Epidermal melanocyte (primary cell): ENCODE measurements around the gene UBE2J2.
"Not testable (repeated sequence)": the region's sequence is repeated elsewhere in the genome, so short reads cannot be mapped to it uniquely, and the experiment has no call there.

Source experiments
- DNase-seq: peaks from one replicate; pipeline ENCODE4 v3.0.0; 2011; ENCODE audit warnings: low spot score; ENCODE audit not compliant: insufficient read length

Gene UBE2J2

DNA sequence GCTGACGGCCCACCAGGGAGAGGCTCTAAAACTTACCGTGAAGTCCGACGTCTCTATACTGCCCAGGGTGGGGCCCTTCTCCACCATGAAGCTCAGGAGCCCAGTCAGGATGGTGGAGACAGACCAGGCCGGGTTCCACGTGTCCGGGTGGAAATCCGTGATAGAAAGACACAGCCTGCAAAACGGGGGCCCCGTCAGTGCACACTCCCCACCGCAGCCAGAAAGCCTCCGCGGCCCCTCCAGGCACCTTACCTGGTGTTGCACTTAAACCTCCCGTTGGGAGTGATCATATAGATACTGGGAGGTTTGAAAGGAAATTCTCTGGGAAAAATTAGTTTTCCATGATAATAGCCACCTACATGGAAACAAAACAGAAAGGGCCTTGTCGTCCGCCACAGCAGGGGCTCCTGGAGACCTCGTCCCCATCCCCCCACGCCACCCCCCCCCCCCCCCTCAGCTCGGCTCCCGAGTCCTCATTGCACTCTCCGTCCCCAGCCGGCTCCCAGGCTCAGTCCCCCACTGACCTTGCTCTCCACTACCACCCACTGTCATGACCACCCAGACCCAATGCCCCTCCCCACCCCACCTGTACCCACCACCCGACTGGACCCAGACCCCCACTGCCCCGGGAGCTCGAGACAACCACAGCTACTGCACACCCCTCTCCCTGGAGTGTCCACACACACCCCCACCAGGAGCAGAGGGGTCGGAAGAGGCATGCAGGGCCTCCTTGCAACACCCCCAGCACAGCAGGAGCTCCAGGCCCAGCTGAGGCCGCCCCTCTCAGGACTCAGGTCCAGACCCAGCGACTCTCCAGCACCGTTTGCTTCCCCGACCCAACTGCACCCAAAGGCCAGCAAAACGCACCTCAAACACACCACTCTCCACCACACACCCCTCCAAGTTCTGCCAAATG lies 16.4 kb downstream of the UBE2J2 start:
- DNase-seq, result no peak

DNA sequence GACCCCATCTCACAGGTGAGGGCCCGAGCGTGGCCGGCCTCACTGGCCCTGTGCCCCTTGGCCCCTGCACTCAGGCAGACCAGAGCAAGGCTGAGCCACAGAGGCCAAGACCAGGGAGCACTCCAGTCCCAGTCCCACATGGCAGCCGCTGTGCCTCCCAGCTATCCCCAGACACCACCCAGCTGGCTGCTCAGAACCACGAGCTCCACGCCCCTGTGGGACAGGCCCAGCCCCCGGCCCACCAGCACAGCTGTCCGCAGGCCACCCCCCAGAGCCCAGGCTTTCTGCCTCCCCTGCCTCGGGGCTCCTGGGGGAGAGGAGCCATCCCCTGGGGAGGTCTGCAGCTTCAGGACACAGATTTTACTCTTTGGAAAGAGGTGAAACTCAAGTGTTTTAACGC lies 18.0 kb downstream of the UBE2J2 start:
- no peak for DNase-seq

DNA sequence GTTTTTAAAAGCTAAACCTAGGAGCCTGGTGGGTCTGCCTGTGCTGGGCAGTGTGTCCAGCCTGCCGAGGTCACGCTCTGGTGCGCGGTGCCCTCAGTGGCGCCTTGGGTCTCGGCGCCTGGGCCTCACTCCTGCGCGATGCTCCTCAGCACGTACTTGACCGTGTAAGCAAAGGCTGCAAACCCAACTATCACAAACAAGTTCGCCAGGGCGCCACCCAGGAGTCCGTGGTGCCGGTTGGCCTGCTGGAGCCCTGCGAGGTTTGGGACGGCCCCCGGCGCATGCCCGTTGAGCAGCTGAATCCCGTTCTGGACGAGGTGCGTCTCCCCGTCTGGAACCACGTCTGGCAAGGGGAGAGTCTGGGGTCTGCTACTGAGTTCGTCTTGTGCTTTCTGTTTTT lies 18.6 kb downstream of the UBE2J2 start:
- no peak for DNase-seq

DNA sequence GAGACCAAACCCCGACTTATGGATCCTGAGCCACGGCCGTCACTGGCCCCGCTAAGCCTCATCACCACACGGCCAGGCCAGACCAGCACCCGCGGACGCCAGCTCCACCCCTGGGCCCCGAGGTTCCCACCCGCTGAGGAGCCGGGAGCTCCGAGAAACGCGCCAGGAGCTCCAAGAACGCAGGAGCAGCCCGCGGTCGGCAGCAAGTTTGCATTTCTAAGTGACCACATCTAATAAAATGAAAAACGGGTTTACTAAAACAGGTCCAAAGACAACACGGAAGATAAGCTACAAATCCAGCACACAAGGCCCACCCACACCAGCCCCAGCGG lies 19.0 kb downstream of the UBE2J2 start:
- DNase-seq, result no peak

DNA sequence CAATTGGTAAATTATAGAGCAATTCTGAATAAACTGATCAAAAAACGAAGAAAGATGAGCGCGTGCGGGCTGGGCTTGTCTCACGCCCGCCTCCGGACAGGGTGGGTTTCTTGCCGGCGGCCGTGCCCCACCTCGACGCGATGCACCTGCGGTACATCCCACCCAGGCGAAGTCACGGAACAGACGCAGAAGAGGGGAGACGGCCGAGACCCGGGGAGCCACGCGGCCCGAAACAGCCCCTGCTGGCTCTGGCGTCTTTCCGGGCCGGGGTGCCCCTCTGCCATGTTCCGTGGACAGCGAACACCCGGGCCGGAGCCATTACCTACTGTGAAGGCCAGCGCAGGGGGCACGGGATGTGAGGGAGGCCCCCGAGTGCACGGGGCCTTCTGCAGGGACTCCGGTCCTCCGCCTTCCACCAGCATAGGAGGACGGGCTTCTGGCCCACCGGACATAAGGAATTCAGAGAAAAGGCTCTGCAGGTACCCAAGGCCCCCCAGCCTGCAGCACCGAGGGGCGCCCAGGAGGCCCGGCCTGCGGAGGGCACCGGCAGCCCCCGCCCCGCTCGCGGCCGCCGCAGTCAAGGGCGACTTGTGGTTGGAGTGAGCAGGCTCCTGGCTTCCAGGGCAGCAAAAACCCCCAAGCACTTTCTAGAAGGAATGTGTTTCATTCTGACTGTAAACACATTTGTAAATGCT lies 19.5 kb downstream of the UBE2J2 start:
- no peak for DNase-seq

DNA sequence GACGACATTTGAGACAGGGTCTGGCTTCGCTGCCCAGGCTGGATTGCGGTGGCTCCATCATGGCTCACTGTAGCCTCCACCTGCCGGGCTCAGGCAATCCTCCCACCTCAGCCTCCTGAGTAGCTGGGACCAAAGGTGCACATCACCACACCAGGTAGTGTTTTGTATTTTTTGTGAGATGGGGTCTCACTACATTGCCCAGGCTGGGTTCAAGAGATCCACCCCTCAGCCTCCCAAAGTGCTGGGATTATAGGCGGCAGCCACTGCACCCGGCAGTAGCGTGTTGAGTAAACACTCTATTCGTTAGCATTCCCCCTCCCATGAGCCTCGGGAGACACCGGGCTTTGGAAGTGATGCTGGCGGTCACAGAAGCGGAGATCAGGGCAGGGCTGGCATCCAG lies 20.3 kb downstream of the UBE2J2 start:
- DNase-seq, result no peak

DNA sequence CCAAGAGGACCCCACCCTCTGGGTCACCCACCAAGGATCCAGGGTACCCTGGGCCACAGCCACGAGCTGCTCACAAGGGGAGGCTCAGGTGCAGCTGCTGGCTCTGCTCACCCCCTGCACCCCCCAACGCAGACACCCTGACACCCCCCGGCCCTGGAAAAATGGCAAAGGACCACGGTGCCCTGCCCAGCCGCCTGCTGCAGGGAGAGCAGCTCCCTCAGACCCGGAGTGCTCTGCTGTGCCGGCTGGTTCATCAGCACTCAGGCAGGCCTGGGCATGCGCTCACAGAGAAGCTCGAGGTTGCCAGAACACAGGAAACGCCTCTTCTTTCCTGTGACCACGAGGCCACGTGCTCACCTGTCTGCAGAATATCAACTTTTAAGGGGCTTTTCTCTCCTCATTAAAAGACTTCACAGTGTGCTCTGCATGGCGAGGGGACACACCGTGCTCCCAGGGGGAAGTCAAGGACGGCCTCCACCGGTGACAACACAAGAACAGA lies 22.8 kb downstream of the UBE2J2 start:
- no peak for DNase-seq

DNA sequence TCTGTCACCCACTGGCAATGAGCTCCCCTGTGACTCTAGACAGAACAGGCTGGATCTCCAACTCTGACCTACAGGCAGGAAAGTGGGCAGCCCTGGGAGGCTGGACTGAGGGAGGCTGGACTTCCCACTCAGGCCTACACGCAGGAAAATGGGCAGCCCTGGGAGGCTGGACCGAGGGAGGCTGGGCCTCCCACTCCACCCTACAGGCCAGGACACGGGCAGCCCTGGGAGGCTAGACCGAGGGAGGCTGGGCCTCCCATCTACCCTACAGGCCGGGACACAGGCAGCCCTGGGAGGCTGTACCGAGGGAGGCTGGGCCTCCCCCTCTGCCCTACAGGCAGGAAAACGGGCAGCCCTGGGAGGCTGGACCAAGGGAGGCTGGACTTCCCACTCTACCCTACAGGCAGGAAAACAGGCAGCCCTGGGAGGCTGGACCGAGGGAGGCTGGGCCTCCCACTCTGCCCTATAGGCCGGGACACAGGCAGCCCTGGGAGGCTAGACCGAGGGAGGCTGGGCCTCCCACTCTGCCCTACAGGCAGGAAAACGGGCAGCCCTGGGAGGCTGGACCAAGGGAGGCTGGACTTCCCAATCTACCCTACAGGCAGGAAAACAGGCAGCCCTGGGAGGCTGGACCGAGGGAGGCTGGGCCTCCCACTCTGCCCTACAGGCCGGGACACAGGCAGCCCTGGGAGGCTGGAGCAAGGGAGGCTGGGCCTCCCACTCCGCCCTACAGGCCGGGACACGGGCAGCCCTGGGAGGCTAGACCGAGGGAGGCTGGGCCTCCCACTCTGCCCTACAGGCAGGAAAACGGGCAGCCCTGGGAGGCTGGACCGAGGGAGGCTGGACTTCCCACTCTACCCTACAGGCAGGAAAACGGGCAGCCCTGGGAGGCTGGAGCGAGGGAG lies 25.4 kb downstream of the UBE2J2 start:
- not testable (repeated sequence) for DNase-seq

DNA sequence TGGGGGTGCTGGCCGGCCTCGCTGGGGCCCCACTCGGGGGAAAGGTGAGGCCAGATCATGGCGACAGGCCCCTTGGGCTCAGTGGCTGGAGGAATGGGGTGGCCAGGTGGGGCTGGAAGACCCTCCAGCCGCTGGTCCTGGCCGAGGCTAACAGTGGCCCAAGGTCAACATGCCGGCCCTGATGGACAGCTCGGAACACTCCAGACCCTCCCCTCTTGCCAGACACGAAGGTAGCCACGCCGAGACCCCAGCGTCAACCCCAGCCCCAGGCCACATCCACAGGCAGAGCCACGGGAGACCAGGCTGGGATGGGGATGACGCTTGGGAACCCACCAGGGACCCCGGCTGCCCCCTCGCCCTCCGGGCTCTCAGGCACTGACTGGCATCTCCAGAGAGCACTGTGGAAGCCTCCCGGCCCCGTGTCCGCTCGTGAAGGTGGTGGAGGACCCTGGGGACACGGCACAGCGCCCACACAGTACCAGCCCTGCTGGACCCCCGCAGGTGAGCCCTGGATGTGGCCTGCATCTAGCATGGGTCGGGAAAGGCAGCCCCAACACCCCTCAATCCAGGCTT lies 26.2 kb downstream of the UBE2J2 start:
- DNase-seq, result no peak

DNA sequence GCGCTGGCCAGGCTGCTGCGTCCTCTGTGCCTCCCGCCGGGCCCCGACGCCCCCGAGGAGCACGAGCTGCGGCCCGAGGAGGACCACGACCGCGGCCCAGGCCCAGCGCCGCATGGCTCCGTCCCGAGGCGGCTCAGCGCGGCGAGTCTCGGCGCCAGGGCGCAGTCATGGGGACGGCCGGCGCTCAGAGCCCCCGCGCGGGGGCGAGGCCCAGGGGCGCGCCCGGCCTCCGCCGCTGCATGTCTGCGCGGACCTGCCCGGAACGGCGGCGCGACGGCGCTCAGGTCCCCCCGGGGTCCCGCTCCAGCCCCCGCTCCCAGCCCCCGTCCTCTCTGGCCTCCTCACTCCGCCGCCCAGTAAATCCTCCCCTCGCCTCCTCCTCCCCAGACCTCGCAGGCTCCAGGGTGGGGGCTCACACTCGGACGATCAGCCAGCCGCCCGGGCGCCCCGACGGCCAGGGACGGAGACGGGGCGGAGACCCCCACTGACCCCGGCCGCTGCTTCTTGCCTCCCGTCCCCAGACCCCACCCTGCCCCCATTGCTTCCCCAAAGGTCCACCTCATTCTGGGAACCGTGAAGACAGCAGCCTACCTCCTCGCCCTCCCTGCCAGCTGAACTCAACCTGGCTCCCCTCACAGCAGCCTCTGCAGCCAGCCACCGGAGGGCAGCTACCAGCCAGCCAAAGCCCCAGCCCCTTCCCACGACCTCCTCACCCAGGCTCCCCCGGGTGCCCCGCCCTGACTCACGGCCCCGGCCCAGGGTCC lies 26.9 kb downstream of the UBE2J2 start, which contains the start of gene C1QTNF12:
TSS of gene C1QTNF12 (minus strand) at position 146 of the 764 bp plus-strand sequence. CDS start at position 114, 32 bp downstream.
- no peak for DNase-seq

DNA sequence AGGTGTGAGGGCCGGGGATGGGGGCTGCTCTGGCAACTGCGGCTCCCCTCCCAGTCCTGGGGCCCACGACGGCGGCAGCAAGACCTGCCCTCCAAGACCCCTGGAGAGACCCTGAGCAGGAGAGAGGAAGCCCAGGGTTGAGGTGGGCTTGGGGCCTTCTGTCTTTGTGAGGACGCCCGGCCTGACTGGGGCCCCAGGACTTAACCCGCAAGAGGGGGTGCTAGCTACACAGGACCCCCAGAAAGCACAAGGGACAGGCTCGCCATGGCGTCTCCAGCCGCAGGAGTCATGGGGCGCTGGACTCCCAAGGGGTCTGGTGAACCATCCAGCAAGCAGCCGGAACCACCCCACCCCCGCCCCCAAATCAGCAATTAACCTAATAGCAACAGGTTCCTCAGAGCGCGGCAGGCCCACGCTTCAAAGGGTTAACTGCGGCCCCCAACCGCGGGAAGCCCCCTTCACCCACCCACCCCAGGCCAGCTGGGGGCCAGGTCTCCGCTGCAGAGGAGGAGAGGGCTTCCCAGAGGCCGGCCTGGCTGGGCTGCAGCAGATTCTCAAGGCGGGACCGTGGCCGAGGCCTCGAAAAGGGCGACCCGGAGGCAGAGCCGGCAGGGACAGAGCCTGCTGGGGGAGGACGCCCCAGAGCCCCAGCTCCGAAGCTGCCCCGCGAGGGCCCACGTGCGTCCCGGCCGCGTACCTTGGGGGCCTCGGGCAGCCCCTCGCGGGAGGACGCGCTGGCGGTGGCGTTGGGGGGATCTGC lies 27.7 kb downstream of the UBE2J2 start:
- DNase-seq, result no peak

DNA sequence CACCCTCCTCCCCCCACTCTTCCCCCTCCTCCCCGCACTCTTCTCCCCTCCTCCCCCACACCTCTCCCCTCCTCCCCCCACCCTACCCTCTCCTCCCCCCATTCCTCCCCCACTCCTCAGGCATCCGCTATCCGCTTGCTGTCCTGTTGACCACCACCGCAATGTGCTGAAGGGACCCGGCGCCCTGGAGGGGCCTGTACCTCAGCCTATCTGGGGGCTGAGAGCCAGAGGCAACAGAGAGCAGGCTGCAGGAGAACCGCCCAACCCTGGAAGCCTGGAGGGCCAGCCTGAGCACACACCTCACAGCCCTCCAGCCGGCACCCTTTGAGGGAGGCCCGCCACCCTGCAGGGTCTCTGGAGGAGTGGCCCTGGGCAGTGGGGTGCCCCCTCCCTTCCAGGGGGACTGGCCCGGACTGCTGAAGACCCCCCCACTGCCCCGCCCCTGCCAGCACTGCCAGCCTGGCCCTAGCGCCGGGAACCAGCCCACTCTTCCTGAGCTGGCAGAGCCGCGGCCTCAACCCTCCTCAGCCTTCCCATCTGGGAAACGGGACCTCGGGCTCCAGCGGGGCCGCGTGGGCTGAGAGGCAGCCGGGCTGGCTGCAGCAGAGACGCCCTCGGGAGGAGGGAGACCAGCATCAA lies 28.4 kb downstream of the UBE2J2 start:
- no peak for DNase-seq

DNA sequence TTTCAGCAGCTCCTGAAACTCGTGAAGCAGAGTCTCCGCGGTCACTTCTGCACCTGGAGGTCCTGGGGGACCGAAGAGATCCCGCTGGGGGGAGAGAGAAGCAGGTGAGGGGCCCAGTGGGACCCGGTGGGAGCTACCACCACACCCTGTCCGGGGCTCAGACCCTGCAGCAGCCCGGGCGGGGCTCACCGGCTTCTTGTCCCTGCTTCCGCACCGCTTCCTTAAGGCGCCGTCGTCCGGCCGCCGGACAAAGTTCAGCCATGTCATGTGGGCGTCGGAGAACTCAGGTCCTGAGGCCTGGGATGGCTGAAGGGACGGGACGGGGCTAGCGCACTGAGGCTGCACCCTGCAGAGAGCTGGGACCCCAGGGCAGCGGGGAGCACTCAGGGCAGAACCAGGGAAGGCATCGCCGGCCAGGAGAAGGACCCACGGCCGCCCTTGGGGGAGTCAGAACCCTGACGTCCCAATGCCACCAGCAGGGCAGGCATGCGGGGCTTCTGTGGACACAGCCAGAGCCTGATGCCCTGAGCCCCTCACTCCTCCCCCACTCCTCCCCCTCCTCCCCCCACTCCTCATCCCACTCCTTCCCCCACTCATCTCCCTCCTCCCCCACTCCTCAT lies 29.4 kb downstream of the UBE2J2 start:
- DNase-seq, result no peak

DNA sequence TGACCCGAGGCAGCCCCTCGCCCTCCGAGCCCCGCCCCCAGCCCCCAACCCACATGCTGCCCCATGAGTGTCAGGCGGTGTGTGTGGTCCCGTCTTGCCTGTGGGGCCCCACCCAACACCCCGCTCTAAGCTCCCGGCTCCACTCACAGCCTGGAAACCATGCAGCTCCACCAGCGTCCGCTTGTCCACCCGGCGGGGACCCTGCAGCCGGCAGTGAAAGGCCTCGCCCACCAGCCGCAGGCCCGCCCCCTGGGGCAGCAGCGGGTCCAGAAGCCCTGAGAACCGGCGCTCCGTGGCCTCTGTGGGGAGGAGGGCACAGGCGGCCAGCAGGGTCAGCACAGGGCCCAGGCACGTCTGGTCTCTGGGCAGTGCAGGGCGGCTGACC lies 29.9 kb downstream of the UBE2J2 start:
- DNase-seq, result no peak

DNA sequence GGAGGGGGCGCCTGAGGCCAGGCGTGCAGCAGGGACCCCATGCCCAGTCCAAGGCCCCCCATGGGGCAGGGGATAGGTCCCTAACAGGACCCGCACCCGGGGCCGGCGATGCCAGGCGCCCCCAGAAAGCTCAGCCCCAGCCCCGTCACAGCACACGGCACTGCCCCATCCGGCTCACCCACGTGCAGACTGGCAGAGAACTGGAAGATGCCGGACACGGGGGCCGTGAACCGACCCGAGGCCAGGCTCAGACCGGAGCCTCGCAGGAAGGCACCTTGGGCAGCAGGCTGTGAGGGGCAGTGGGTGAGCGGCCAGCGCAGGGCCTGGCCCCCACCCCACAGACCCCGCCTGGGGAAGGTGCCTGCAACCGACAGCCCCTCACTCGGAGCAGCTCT lies 30.4 kb downstream of the UBE2J2 start:
- no peak for DNase-seq

DNA sequence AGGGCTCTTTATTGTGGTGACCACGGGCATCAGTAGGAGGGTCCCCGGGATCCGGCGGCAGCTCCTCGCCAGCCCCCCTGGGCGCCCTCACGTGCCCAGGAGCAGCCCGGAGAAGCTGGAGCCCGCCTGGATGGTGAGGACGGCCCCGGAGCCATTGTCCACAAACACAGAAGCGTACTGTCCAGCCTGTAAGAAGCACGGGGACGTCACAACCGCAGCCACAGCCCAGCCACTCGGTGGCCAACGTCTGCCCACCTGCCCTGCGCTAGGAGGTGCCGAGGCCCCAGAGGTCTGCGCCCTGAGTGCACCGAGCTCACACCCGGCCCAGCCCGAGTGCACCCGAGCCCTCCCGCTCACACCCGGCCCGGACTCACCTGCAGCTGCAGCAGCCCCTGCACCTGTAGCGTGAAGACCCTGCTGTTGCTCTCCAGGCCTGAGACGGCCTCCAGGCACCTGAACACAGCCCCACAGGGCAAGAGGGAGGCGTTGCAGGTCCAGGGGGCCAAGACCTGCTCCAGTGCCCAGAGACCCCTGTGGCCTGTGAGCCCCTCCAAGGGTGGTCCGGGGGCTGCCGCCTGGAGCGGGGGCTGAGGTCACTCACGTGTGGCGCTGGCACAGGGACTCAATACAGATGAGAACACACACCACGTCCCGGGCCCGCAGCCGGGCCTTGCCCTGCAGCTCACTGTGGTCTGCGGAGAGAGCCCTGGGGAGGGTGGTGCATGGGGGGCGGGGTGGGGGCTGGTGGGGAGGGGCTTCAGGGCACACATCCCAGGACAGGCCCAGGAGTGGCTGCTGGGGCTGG lies 31.0 kb downstream of the UBE2J2 start:
- DNase-seq, result no peak

DNA sequence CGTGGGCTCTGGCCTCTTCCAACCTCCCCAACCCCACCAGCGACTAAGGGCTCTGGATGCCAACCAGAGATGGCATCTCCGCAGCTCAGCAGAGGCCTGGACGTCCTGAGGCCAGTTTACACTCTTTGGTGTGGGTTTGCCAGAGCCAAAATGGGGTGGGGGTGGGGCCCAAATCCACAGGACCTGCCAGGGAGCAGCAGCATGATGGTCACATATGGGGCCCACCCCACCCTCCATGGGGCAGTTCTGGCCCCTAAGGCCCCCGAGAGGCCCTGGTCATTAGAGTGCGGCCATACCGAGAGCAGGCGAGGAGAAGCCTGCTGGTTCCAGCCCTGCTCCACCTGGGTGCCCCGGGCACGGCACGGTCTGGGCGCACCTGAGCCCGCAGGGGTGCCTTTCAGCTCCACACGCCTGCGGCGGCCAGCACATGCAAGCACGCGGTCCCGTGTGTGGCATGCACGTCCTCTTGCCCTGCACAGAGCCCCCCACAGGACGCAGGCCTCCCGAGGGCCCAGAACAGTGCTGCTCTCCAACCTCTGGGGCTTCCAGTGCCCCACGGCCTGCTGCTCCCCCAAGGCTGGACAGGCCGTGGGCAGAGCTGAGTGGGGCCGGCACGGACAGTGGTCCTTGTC lies 31.9 kb downstream of the UBE2J2 start:
- DNase-seq, result no peak
